Uterus (tissue), 4 donors: ENCODE measurements around the gene SH3GL3. TPM values are rescaled to one million over a fixed set of nuclear protein-coding genes. Genes with fewer than 3 reads are reported as not detected.

Experiments
- DNase-seq, 2 donors: peaks; one replicate each; pipeline ENCODE4 v3.0.0-alpha.2; 2019 to 2020
- H3K27ac ChIP-seq, 2 donors: fragments of 200-600 bp; sonication (generic); 1 replicate in 1 of 2; 2 replicates in 1 of 2; pipeline ENCODE4 v1.5.1; 2016 to 2018
- H3K27me3 ChIP-seq, 2 donors: fragments of 200-600 bp; sonication (generic); one replicate each; pipeline ENCODE4 v1.5.1; 2018 to 2019; ENCODE audit warnings: control low read depth in 1 of 2
- H3K36me3 ChIP-seq, 2 donors: fragments of 200-600 bp; sonication (generic); one replicate each; pipeline ENCODE4 v1.5.1; 2019; ENCODE audit warnings: control low read depth in 1 of 2
- H3K4me1 ChIP-seq, 2 donors: fragments of 200-600 bp; sonication (generic); one replicate each; pipeline ENCODE4 v1.5.1; 2018 to 2019; ENCODE audit warnings: control low read depth in 1 of 2
- H3K4me3 ChIP-seq, 2 donors: fragments of 200-600 bp; sonication (generic); 1 replicate in 1 of 2; 2 replicates in 1 of 2; pipeline ENCODE4 v1.5.1; 2018 to 2019; ENCODE audit warnings: mild to moderate bottlenecking in 1 of 2
- H3K9me3 ChIP-seq, 2 donors: fragments of 200-600 bp; sonication (generic); one replicate each; pipeline ENCODE4 v1.5.1; 2019; ENCODE audit warnings: control low read depth in 1 of 2
- CTCF ChIP-seq, 4 experiments: fragments of 200-600 bp in 2 of 4; fragments of 450-650 bp in 2 of 4; sonication (generic) in 2 of 4; IDR thresholded peaks; one replicate each; pipeline ENCODE4 v1.5.1; 2016 to 2019; ENCODE audit warnings: antibody characterized with exemption in 4 of 4, mild to moderate bottlenecking in 2 of 4, moderate library complexity in 1 of 4
- POLR2A ChIP-seq, 2 donors: fragments of 450-650 bp; IDR thresholded peaks; one replicate each; pipeline ENCODE4 v1.6.1; 2016; ENCODE audit warnings: antibody characterized with exemption in 2 of 2, mild to moderate bottlenecking in 1 of 2, moderate library complexity in 1 of 2
- intact Hi-C: fragments of 100-400 bp; cut with DNase I; formaldehyde crosslinking; loops from one replicate; pipeline ENCODE4 v1.15.1; 2023; ENCODE audit warnings: low total_unique reads
- total RNA-seq, 4 donors: library from RNA; depleted of rRNA in 3 of 4; stranded (reverse); fragments of >200 nt in 3 of 4; gene quantifications; one replicate each; pipeline versions ENCODE4 v1.1.0 to v1.2.4, GENCODE V29; 2014 to 2023
- donor health status: DM: yes; HTN: yes; CAD: no.

SH3GL3 gene
- total RNA-seq, 4 donors from 2014 or later, result 1.2 to 11.8 (median 2.0) TPM; not detected in 1

DNA sequence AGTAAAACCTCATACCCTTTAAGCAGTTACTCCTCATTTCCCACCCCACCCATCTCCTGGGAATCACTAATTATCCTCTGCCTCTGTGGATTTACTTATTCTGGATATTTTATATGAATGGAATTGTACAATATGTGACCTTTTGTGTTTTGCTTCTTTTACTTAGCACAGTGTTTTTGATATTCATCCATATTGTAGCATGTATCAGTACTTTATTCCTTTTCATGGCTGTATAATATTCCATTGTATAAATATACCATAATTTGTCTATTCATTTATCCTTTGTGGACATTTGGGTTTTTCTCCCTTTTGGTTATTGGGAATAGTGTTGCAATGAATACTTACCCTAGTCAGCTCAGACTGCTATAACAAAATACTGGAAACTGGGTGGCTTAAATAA, 39.2 kb downstream of the SH3GL3 start:
- intact Hi-C loops, result no loop called here
- Histone ChIP-seq H3K36me3 (no peaks in the 10 kb centered on the region), H3K9me3 (no peaks in the 10 kb centered on the region), H3K4me1 (no peaks in the 10 kb centered on the region), H3K27me3 (no peaks in the 10 kb centered on the region), H3K27ac (no peak overlapping the region), H3K4me3 (no peak overlapping the region)
- no peak for DNase-seq
- TF ChIP-seq POLR2A (IDR thresholded peaks at IDR 0.05) (no peak), CTCF (IDR thresholded peaks at IDR 0.05) (no peak)

GRCh38 chr15:83487519-83487918, 40.4 kb downstream of the SH3GL3 start:
- H3K9me3 ChIP-seq, result no peaks in the 10 kb centered on the region
- no peaks in the 10 kb centered on the region for H3K4me1 ChIP-seq
- intact Hi-C loops, result no loop called here
- H3K27me3 ChIP-seq, result no peaks in the 10 kb centered on the region
- H3K27ac ChIP-seq, result no peak overlapping the region
- H3K36me3 ChIP-seq, result no peaks in the 10 kb centered on the region
- no peak for TF ChIP-seq CTCF (IDR thresholded peaks at IDR 0.05)
- TF ChIP-seq POLR2A (IDR thresholded peaks at IDR 0.05), result no peak
- no peak overlapping the region for H3K4me3 ChIP-seq
- no peak for DNase-seq

GRCh38 chr15:83489690-83490089, 42.5 kb downstream of the SH3GL3 start:
- intact Hi-C loops, result no loop called here

DNA sequence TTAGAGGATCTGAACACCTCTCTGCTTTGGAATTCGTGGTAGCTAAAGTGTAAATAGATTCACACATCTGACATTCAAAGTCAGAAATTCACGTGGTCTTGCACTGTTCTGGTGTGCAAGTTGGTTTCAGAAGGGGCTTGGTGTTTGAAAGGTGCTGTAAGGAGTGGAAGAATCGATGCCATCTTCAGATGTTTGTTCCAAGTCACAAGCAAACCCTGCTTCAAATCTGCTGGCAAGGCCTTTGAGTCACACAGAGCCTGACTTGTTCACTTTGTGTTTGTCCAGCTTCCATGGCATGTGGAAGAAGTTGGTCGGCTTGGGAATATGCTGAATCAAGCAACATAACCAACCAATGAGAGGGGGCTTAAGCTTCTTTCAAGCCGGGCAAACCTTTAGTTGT, 44.3 kb downstream of the SH3GL3 start:
- Histone ChIP-seq H3K9me3 (no peaks in the 10 kb centered on the region), H3K4me1 (no peaks in the 10 kb centered on the region), H3K4me3 (no peak overlapping the region), H3K27me3 (no peaks in the 10 kb centered on the region), H3K27ac (no peak overlapping the region), H3K36me3 (no peaks in the 10 kb centered on the region)
- TF ChIP-seq CTCF (IDR thresholded peaks at IDR 0.05) (no peak), POLR2A (IDR thresholded peaks at IDR 0.05) (no peak)
- no peak for DNase-seq
- intact Hi-C loops, result no loop called here

More at GRCh38 chr15:83489690-83490089, 42.5 kb downstream of the SH3GL3 start:
- Histone ChIP-seq H3K9me3 (no peaks in the 10 kb centered on the region), H3K27ac (no peak overlapping the region), H3K36me3 (no peaks in the 10 kb centered on the region), H3K4me1 (no peaks in the 10 kb centered on the region), H3K4me3 (no peak overlapping the region), H3K27me3 (no peaks in the 10 kb centered on the region)
- DNase-seq, result no peak
- no peak for TF ChIP-seq CTCF (IDR thresholded peaks at IDR 0.05)
- TF ChIP-seq POLR2A (IDR thresholded peaks at IDR 0.05), result no peak

GRCh38 chr15:83496766-83497165, 49.6 kb downstream of the SH3GL3 start:
- Histone ChIP-seq H3K36me3 (no peaks in the 10 kb centered on the region), H3K27ac (no peak overlapping the region), H3K4me3 (no peak overlapping the region), H3K9me3 (peaks cover 0 to 2% of the 10 kb centered on the region in 2 donors), H3K4me1 (no peaks in the 10 kb centered on the region), H3K27me3 (no peaks in the 10 kb centered on the region)
- DNase-seq, result no peak
- intact Hi-C loops, result no loop called here
- no peak for TF ChIP-seq POLR2A (IDR thresholded peaks at IDR 0.05)
- TF ChIP-seq CTCF (IDR thresholded peaks at IDR 0.05), result no peak
